Measurements from ENCODE around the gene CLVS2.

The CLVS2 gene

DNA sequence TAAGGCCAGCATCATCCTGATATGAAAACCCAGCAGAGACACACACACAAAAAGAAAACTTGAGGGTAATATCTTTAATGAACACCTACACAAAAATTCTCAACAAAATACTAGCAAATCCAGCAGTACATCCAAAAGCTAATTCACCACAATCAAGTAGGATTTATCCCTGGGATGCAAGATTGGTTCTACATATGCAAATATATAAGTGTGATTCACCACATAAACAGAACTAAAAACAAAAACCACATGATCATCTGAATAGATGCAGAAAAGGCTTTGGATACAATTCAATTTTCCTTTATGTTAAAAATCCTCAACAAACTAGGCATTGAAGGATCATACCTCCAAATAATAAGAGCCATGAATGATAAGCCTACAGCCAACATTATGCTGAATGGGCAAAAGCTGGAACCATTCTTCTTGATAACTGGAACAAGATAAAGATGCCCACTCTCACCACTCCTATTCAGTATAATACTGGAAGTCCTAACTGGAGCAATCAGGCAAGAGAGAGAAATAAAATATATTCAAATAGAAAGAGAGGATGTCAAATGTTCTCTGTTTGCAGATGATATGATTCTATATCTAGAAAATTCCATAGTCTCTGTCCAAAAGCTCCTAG is 33.9 kb upstream of the CLVS2 start:
- TF ChIP-seq FOXM1 (IDR thresholded peaks at IDR 0.05; ENCODE audit: borderline replicate concordance, low read depth) (no peak), EGR1 (IDR thresholded peaks at IDR 0.05) (no peak), YY1 (IDR thresholded peaks at IDR 0.05; ENCODE audit: low read depth) (no peak), EP300 (IDR thresholded peaks at IDR 0.05; ENCODE audit: borderline replicate concordance) (no peak), NFIC (IDR thresholded peaks at IDR 0.05) (no peak), CEBPB (IDR thresholded peaks at IDR 0.05) (no peak), TEAD4 (IDR thresholded peaks at IDR 0.05) (no peak), REST (IDR thresholded peaks at IDR 0.05; ENCODE audit: low read depth) (no peak), CREB1 (IDR thresholded peaks at IDR 0.05; ENCODE audit: low read depth) (no peak), TAF1 (IDR thresholded peaks at IDR 0.05; ENCODE audit: low read depth) (no peak), RAD21 (IDR thresholded peaks at IDR 0.05; ENCODE audit: low read depth) (no peak)

- no peak for TF ChIP-seq CREB1 (IDR thresholded peaks at IDR 0.05; ENCODE audit: low read depth)
- TF ChIP-seq, protein P1, sequence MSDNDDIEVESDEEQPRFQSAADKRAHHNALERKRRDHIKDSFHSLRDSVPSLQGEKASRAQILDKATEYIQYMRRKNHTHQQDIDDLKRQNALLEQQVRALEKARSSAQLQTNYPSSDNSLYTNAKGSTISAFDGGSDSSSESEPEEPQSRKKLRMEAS (IDR thresholded peaks at IDR 0.05), result no peak
- no peak for TF ChIP-seq EP300 (IDR thresholded peaks at IDR 0.05; ENCODE audit: borderline replicate concordance)
- TF ChIP-seq NFIC (IDR thresholded peaks at IDR 0.05), result no peak
- no peak for TF ChIP-seq EGR1 (IDR thresholded peaks at IDR 0.05)
- no peak for TF ChIP-seq CEBPB (IDR thresholded peaks at IDR 0.05)
- TF ChIP-seq REST (IDR thresholded peaks at IDR 0.05; ENCODE audit: low read depth), result no peak
These were observed 26.0 kb upstream of the CLVS2 start for GRCh38 chr6:122969999-122970533.

- TF ChIP-seq ZBTB7A (IDR thresholded peaks at IDR 0.05; ENCODE audit: low read depth) (no peak), EP300 (IDR thresholded peaks at IDR 0.05; ENCODE audit: borderline replicate concordance) (no peak), TAF1 (IDR thresholded peaks at IDR 0.05; ENCODE audit: low read depth) (no peak), CREB1 (IDR thresholded peaks at IDR 0.05; ENCODE audit: low read depth) (no peak), FOXM1 (IDR thresholded peaks at IDR 0.05; ENCODE audit: borderline replicate concordance, low read depth) (no peak), REST (IDR thresholded peaks at IDR 0.05; ENCODE audit: low read depth) (no peak), TEAD4 (IDR thresholded peaks at IDR 0.05) (no peak), RAD21 (IDR thresholded peaks at IDR 0.05; ENCODE audit: low read depth) (no peak), TCF12 (IDR thresholded peaks at IDR 0.05; ENCODE audit: low read depth) (no peak), EGR1 (IDR thresholded peaks at IDR 0.05) (no peak), NFIC (IDR thresholded peaks at IDR 0.05) (no peak), USF1 (IDR thresholded peaks at IDR 0.05) (no peak), YY1 (IDR thresholded peaks at IDR 0.05; ENCODE audit: low read depth) (no peak), CEBPB (IDR thresholded peaks at IDR 0.05) (no peak)
- TF ChIP-seq, protein P1 (IDR thresholded peaks at IDR 0.05), result no peak
These were observed 18.9 kb upstream of the CLVS2 start for GRCh38 chr6:122977180-122977579.

DNA sequence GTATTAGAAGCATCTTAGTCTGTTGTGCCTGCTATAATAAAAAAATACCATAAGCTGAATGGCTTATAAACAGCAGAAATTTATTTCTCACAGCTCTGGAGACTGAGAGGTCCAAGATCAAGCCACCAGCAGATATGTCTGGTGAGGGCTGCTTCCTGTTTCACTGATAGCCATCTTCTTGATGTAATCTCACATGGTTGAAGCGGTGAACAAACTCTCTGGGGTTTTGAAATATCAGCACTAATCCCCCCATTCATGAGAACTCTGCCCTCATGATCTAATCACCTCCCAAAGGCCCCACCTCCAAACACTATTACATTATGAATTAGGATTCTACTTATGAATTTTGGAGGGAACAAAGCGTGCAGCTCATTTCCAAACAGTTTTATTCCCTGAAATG is 11.6 kb upstream of the CLVS2 start:
- no peak for TF ChIP-seq CEBPB (IDR thresholded peaks at IDR 0.05)
- no peak for TF ChIP-seq NFIC (IDR thresholded peaks at IDR 0.05)
- no peak for TF ChIP-seq TEAD4 (IDR thresholded peaks at IDR 0.05)
- TF ChIP-seq TAF1 (IDR thresholded peaks at IDR 0.05; ENCODE audit: low read depth), result no peak
- TF ChIP-seq REST (IDR thresholded peaks at IDR 0.05; ENCODE audit: low read depth), result no peak
- no peak for TF ChIP-seq ZBTB7A (IDR thresholded peaks at IDR 0.05; ENCODE audit: low read depth)
- TF ChIP-seq EGR1 (IDR thresholded peaks at IDR 0.05), result no peak
- no peak for TF ChIP-seq RAD21 (IDR thresholded peaks at IDR 0.05; ENCODE audit: low read depth)
- TF ChIP-seq YY1 (IDR thresholded peaks at IDR 0.05; ENCODE audit: low read depth), result no peak
- no peak for TF ChIP-seq USF1 (IDR thresholded peaks at IDR 0.05)
- no peak for TF ChIP-seq FOXM1 (IDR thresholded peaks at IDR 0.05; ENCODE audit: borderline replicate concordance, low read depth)
- TF ChIP-seq, protein P1 (IDR thresholded peaks at IDR 0.05), result no peak
- no peak for TF ChIP-seq EP300 (IDR thresholded peaks at IDR 0.05; ENCODE audit: borderline replicate concordance)
- no peak for TF ChIP-seq CREB1 (IDR thresholded peaks at IDR 0.05; ENCODE audit: low read depth)
- no peak for TF ChIP-seq TCF12 (IDR thresholded peaks at IDR 0.05; ENCODE audit: low read depth)

All from Ishikawa (cell line).